ENCODE results near the gene CDK2AP2. TPM values are rescaled to one million over a fixed set of nuclear protein-coding genes. Genes with fewer than 3 reads are reported as not detected.

Gene CDK2AP2
- total and polyA plus RNA-seq, 9 of the 15 experiments (the other 6 are each of a cell fraction or from before 2014, with no cell fraction given): 4.4 to 47.4 (median 21.7) TPM

GRCh38 chr11:67505605-67506396, 2.2 kb downstream of the CDK2AP2 start (continued):
- TF ChIP-seq NR0B1 (IDR thresholded peaks at IDR 0.05; ENCODE audit: partially characterized antibody) (no peak), CREB1 (IDR thresholded peaks at IDR 0.05) (no peak), CREB1 (CRISPR knock-in tag; IDR thresholded peaks at IDR 0.05) (no peak; the same call in 1 of the 2 replicates), ZC3H11A (IDR thresholded peaks at IDR 0.05; ENCODE audit: low read depth, low read length) (no peak), C11orf30 (IDR thresholded peaks at IDR 0.05; ENCODE audit: low read depth) (no peak), ILF3 (IDR thresholded peaks at IDR 0.05; ENCODE audit: borderline replicate concordance) (no peak; the same call in 1 of the 2 replicates), ZBTB26 (CRISPR knock-in tag; IDR thresholded peaks at IDR 0.05) (no peak), ZNF23 (CRISPR knock-in tag; IDR thresholded peaks at IDR 0.05) (0 out of 2 replicates have a peak, but pooled peaks have one; percentile 37), TFAP4 (CRISPR knock-in tag; IDR thresholded peaks at IDR 0.05; ENCODE audit: borderline replicate concordance) (peak; percentile 70; the same call in 1 of the 2 replicates), CBFA2T2 (conservative IDR thresholded peaks at IDR 0.05) (no peak), TAL1 (IDR thresholded peaks at IDR 0.05) (no peak), DMBX1 (CRISPR knock-in tag; IDR thresholded peaks at IDR 0.05; ENCODE audit: borderline replicate concordance) (no peak; the same call in 1 of the 2 replicates), ZBED1 (IDR thresholded peaks at IDR 0.05) (no peak), TRIM25 (IDR thresholded peaks at IDR 0.05; ENCODE audit: borderline replicate concordance) (no peak), ZFP30 (CRISPR knock-in tag; IDR thresholded peaks at IDR 0.05; ENCODE audit: borderline replicate concordance) (no peak), ELK1 (CRISPR knock-in tag; IDR thresholded peaks at IDR 0.05) (no peak), ZNF263 (CRISPR knock-in tag; IDR thresholded peaks at IDR 0.05; ENCODE audit: borderline replicate concordance) (no peak), MTF1 (CRISPR knock-in tag; IDR thresholded peaks at IDR 0.05; ENCODE audit: borderline replicate concordance) (no peak), THAP7 (CRISPR knock-in tag; IDR thresholded peaks at IDR 0.05) (no peak), EWSR1 (IDR thresholded peaks at IDR 0.05; ENCODE audit: borderline replicate concordance, low read depth, partially characterized antibody) (no peak), SMARCA4 (IDR thresholded peaks at IDR 0.05) (no peak), CAMTA2 (CRISPR knock-in tag; conservative IDR thresholded peaks at IDR 0.05) (no peak)
